A549 treated with ZK216348 at 1 μM for 4 hours (cell line): ENCODE results near the gene LONRF2. TPM values are rescaled to one million over a fixed set of nuclear protein-coding genes. Genes with fewer than 3 reads are reported as not detected.

Experiments
- total RNA-seq: library from RNA; stranded (reverse); fragments of 200-300 nt; extraction: Qiagen RNA extraction; gene quantifications from 5 replicates; pipeline ENCODE4 v1.2.3, GENCODE V29; 2022; ENCODE audit warnings: low read depth

Gene LONRF2
- total RNA-seq: 2.0 to 3.7 TPM (median 3.0 TPM) in 5 replicates

DNA sequence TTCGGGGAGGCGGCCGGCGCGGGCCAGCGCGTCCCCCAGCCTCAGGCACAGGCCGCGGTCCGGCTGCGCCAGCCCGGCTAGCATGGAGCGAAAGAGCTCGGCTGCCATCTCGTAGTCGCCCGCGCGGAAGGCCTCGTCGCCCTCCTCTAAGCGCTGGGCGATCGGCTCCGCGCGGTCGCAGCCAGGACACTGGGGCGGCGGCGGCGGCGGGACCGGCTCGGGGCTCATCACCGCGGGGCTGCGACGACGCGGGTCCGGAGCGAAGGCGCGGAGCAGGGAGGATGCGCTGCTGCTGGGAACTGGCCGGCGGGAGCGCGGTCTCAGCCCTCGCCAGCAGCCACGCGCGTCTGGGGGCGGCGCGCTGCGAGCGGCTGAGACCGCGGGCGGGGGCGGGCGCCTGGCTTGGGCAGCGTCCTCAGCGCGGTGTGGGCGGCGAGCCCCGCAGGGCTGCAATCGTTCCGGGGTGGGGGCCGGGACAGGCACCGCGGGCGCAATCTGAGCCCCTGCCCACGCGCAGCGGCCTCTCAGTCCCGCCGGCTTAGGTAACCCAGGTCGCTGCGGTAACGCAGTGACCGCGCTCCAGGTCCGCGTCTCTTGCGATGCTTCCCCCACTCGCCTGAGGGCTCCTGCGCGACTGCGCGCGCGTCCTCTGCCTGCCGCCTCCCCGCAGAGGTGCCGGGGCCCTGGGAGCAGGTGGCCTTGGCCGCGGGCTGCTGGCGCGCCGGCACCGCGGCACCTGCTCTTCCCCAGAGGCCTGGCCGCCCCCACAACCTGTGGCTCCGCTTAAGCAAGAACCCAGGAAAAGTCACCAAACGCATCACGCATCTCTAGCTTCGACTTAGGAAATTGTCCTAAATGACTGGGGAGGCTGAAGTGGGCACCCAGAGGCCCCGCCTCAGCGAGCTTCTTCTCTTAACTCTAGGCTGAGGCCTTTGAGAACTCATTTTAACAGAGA, at the start of gene LONRF2:
LONRF2 (minus strand) TSS at position 636 of the 955 bp plus-strand sequence; CDS start at position 228, 408 bp downstream.

Other genes starting within 250 kb of the LONRF2 start
- gene AFF3, start 179.9 kb downstream of the LONRF2 start, total RNA-seq: not detected in 5 replicates
- 14.7 to 15.6 TPM (median 15.4 TPM) in 5 replicates for gene CHST10, start 95.2 kb upstream of the LONRF2 start, total RNA-seq
- gene NMS, start 148.0 kb upstream of the LONRF2 start, total RNA-seq: not detected in 5 replicates
- 32.7 to 60.0 TPM (median 36.6 TPM) in 5 replicates for gene PDCL3, start 240.5 kb upstream of the LONRF2 start, total RNA-seq